Measurements from ENCODE around the gene GPR171.
"Not testable (repeated sequence)": the region's sequence is repeated elsewhere in the genome, so short reads cannot be mapped to it uniquely, and the experiment has no call there.

GPR171 gene

GRCh38 chr3:151171145-151171757 is 31.8 kb downstream of the GPR171 start:
- no peak for FAIRE-seq

GRCh38 chr3:151169948-151170679 is 32.9 kb downstream of the GPR171 start:
- not testable (repeated sequence) for FAIRE-seq

- no peak for FAIRE-seq
Measured at GRCh38 chr3:151169262-151169947, 33.6 kb downstream of the GPR171 start.

GRCh38 chr3:151168269-151169094 is 34.5 kb downstream of the GPR171 start:
- FAIRE-seq, result no peak

- no peak for FAIRE-seq
Measured at GRCh38 chr3:151166161-151166560, 36.9 kb downstream of the GPR171 start.

GRCh38 chr3:151165226-151165625 is 37.8 kb downstream of the GPR171 start:
- no peak for FAIRE-seq

- no peak for FAIRE-seq
Measured at GRCh38 chr3:151159806-151160205, 43.2 kb downstream of the GPR171 start.

- no peak for FAIRE-seq
Measured at GRCh38 chr3:151156618-151157216, 46.3 kb downstream of the GPR171 start.

GRCh38 chr3:151155409-151156128 is 47.4 kb downstream of the GPR171 start:
- FAIRE-seq, result no peak

- FAIRE-seq, result no peak
Measured at GRCh38 chr3:151154566-151154965, 48.5 kb downstream of the GPR171 start.

- FAIRE-seq, result no peak
Measured at GRCh38 chr3:151152455-151153079, 50.4 kb downstream of the GPR171 start.

All from A204.1 (cell line).